C4-2B (cell line): Measurements from ENCODE around the gene SOX18.

Experiments used
- CTCF ChIP-seq: fragments of 450-650 bp; conservative IDR thresholded peaks from 2 replicates; pipeline ENCODE4 v1.5.1; 2017; ENCODE audit warnings: mild to moderate bottlenecking
- ZFX ChIP-seq: fragments of 450-650 bp; IDR thresholded peaks from 2 replicates; pipeline ENCODE4 v1.6.1; 2017

GRCh38 chr20:64067733-64068307 is 18.4 kb upstream of the SOX18 start:
- no peak for TF ChIP-seq CTCF
- TF ChIP-seq ZFX: no peak
